Skin epidermis (tissue), 12 donors: ENCODE results near the gene MOB2.

Experiments used
- H3K27ac ChIP-seq, 21 experiments: fragments of 200-600 bp; sonication (generic) in 11 of 21; one replicate each; pipeline ENCODE4 v1.5.0; 2020; ENCODE audit warnings: mild to moderate bottlenecking in 3 of 21, inconsistent platforms in 2 of 21, moderate library complexity in 2 of 21
- H3K4me3 ChIP-seq, 7 experiments: fragments of 200-600 bp; sonication (generic) in 2 of 7; one replicate each; pipeline ENCODE4 v1.5.0; 2020; ENCODE audit warnings: inconsistent platforms in 2 of 7, mild to moderate bottlenecking in 2 of 7, moderate library complexity in 1 of 7

MOB2 gene

DNA sequence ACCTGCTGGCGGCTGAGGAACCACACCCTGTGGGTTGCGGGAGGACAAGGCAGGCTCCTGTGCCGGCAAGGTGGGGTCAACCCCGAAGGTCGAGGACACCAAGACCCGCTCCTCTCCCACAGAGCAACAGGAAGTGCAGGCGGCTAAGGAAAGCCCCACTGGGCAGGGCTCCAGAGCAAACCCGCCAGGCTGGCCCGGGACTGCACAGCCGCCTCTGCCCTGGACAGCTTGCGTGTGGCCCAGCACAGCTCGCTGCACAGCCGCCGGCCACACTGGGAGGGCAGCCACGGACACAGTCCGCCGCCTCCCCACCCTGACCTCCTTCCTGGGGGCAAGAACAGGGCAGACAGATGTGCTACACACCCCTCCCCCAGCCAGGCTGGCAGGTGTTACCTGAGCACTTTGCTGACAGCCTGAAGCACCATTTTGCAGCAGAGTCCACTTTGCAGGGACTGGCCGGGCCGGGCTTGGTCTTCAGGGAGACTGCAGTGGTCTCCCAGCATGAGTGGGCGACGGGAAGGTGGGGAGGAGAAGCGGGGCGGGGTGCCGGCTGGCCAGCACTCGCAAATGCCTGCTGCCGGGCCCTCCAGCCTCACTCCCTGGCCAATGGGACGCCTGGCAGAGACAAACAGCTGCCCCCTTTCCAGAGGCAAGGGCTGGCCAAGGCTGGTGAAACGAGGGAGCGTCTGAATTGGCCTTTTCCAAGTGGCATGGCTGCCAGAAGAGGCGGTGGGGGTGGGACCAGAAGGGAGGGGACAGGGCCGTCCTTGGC, at the start of gene MOB2:
Gene MOB2, minus strand, starts transcription at position 726 of the 772 bp plus-strand sequence. Its CDS starts 223 bp downstream, at position 503.
- Histone ChIP-seq H3K27ac (peak within 1 kb of the TSS in 8 of 21 experiments; percentile 6 to 61 (median 36)), H3K4me3 (peak within 1 kb of the TSS in 1 of 7 experiments; percentile 10)

- Histone ChIP-seq H3K27ac (peak overlapping the region in 6 of 21 experiments; percentile 1 to 24 (median 15)), H3K4me3 (no peak overlapping the region)
These were observed 48.1 kb upstream of the MOB2 start for GRCh38 chr11:1534682-1535081.

GRCh38 chr11:1534171-1534570, 47.6 kb upstream of the MOB2 start:
- no peak overlapping the region for H3K4me3 ChIP-seq
- peak overlapping the region in 7 of 21 experiments; percentile 1 to 53 (median 19) for H3K27ac ChIP-seq

DNA sequence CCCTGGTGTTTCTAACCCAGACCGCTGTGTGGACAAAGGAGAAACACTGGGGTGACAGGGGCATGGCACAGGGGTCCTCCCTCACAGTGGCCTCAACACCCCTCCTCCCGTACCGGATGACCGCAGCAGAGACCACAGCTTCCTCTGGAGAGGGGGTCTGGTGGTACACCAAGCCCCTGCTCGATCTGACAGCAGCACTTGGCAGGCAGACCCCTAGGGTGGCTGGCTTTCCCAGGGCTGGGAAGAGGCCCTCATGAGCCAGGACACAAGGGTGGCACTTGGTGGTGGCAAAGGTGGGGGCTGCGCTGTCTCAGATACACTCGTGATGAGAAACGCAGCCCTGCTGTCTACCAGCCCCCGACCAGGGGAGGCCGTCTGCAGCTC, 46.8 kb upstream of the MOB2 start:
- no peak overlapping the region for H3K4me3 ChIP-seq
- H3K27ac ChIP-seq: peak overlapping the region in 19 of 21 experiments; percentile 11 to 84 (median 72)

GRCh38 chr11:1532606-1533341, 46.2 kb upstream of the MOB2 start:
- H3K4me3 ChIP-seq: peak overlapping the region in 1 of 7 experiments; percentile 5

GRCh38 chr11:1532014-1532586, 45.5 kb upstream of the MOB2 start:
- Histone ChIP-seq H3K4me3 (peak overlapping the region in 1 of 7 experiments; percentile 5), H3K27ac (peak overlapping the region in 19 of 21 experiments; percentile 5 to 84 (median 72))

More at GRCh38 chr11:1532606-1533341, 46.2 kb upstream of the MOB2 start:
- peak overlapping the region in 20 of 21 experiments; percentile 5 to 84 (median 72) for H3K27ac ChIP-seq

DNA sequence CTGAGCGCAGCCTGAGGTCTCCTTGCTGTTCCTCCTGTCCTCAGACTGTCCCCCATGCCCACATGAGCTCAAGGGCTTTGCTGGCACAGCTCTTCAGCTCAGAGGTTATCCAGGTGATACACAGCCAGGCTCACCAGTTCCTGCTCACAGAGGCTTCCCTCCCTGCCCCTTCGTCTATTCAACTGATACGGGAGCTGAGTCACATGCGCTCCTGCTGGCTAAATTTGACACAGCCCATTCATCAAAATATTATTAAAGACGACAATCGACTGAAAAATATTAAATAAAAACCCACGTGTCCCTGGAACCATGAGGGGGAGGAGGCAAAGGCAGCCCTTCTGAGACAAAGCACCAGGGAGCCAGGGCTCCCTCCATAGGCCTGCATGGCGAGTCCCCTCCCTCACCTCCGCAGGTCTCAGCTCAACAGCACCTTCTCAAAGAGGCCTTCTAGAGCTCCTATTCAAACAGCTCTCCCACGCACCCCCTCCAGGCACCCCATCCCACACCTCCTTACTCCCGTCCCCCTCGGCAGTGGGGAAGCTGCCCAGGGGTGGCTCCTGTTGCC, 45.0 kb upstream of the MOB2 start:
- H3K4me3 ChIP-seq: no peak overlapping the region

GRCh38 chr11:1530686-1531448, 44.3 kb upstream of the MOB2 start:
- Histone ChIP-seq H3K4me3 (no peak overlapping the region), H3K27ac (peak overlapping the region in 15 of 21 experiments; percentile 22 to 84 (median 62))

More for the DNA sequence above, 45.0 kb upstream of the MOB2 start:
- H3K27ac ChIP-seq: peak overlapping the region in 18 of 21 experiments; percentile 23 to 84 (median 60)

- peak overlapping the region in 1 of 21 experiments; percentile 17 for H3K27ac ChIP-seq
These were observed 43.2 kb upstream of the MOB2 start for GRCh38 chr11:1529774-1530173.

GRCh38 chr11:1529286-1529685, 42.7 kb upstream of the MOB2 start:
- H3K27ac ChIP-seq: peak overlapping the region in 1 of 21 experiments; percentile 17
- no peak overlapping the region for H3K4me3 ChIP-seq

More at GRCh38 chr11:1529774-1530173, 43.2 kb upstream of the MOB2 start:
- no peak overlapping the region for H3K4me3 ChIP-seq

DNA sequence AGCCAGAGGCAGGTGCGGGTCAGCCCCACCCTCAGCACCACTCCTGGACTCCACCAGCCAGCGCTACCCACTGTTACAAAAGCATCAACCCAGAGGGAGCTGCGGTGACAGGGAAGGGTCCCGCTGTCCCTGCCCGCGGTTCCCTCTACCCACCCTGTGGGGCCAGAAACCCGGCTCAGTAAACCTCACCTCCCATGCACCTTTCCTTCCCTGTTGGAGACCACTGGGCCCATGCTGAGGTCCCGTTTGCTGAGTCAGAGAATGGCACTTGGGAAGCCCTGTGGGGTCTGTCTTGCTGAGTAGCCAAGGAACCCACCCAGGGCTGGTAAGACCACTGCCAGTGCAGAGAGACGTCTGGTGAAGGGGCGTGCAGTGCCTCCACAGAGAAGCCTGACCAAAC, 42.1 kb upstream of the MOB2 start:
- no peak overlapping the region for H3K4me3 ChIP-seq
- H3K27ac ChIP-seq: no peak overlapping the region

DNA sequence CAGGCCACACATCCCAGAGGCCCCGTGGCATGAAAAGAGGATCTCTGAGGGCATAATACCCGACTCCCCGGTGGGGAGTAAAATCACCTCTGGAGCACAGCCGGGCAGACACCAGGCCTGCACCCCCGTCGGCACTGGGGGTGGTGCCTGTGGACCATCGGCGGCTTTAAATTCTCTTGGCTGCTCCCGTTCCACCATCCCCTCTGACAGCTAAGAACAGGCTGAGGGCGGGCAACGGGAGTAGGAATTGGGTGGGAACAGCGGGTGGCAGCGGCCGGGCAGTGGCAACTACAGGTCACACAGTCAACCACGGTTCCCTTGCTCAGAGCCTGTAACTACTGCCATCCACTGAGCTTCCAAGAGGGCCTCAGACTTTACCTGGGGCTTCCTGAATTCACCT, 40.2 kb upstream of the MOB2 start:
- no peak overlapping the region for H3K4me3 ChIP-seq
- H3K27ac ChIP-seq: no peak overlapping the region

DNA sequence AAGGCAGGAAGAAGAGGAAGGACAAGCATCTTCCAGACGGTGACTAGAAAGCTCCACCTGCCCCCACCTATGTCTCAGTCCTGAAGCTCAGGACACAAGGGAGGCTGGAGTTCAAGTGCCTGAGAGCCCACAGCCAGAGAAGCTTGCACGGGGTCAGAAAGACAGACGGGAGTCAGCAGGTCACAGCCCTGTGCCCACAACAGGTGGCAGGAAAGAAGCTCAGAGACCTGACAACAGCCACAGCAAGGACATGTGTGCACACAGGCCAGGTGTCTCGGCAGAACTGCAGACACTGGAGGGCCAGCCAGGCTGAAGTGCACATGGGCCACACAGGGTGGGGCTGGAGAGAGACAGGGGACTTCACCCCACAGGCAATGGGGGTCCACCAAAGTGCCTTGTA, 37.2 kb upstream of the MOB2 start:
- Histone ChIP-seq H3K27ac (peak overlapping the region in 4 of 21 experiments; percentile 9 to 52 (median 14)), H3K4me3 (no peak overlapping the region)

- Histone ChIP-seq H3K4me3 (no peak overlapping the region), H3K27ac (peak overlapping the region in 2 of 21 experiments; percentile 18 to 52)
These were observed 36.5 kb upstream of the MOB2 start for GRCh38 chr11:1523077-1523476.

GRCh38 chr11:1522081-1522424, 35.5 kb upstream of the MOB2 start:
- Histone ChIP-seq H3K27ac (no peak overlapping the region), H3K4me3 (no peak overlapping the region)

DNA sequence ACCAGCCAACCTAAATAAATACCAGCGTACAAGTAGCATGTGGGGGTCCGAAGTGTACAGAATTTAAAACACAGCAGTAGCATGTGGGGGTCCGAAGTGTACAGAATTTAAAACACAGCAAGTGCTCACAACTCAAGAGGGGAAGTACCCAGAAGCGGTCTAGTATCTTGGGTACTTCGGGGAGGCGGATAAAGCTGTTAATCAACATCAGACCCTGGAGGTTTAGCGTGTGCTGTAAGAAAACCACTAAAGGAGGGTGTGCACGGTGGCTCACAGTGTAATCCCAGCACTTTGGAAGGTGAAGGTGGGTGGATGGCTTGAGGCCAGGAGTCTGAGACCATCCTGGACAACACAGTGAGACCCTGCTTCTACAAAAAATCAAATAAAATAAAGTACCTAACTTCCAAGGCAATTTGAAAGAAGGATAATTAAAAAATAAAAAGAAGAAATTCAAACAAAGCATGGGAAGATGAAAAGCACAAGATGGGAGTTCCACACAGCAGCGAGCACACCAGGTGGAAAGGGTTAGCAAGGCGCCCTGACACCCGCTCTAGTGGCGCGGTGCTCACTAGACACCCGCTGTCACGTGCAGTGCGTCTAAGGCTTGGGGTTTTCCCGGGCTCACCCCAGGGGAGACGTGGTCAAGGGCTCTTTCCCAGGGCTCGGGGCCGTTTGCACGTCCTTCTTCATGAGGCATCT, 35.0 kb upstream of the MOB2 start:
- H3K4me3 ChIP-seq: no peak overlapping the region
- no peak overlapping the region for H3K27ac ChIP-seq

- Histone ChIP-seq H3K27ac (no peak overlapping the region), H3K4me3 (no peak overlapping the region)
These were observed 34.2 kb upstream of the MOB2 start for GRCh38 chr11:1520663-1521267.

- H3K27ac ChIP-seq: no peak overlapping the region
These were observed 33.7 kb upstream of the MOB2 start for GRCh38 chr11:1520209-1520662.

More at GRCh38 chr11:1520209-1520662, 33.7 kb upstream of the MOB2 start:
- no peak overlapping the region for H3K4me3 ChIP-seq
